Measurements from ENCODE around the gene SEMA6B. TPM values are rescaled to one million over a fixed set of nuclear protein-coding genes. Genes with fewer than 3 reads are reported as not detected.
A peak's percentile ranks its signal among the peaks of the same experiment; 100 is the strongest.

SEMA6B gene
- total and polyA plus RNA-seq, 10 donors = 5.5 to 85.0 (median 46.5) TPM

DNA sequence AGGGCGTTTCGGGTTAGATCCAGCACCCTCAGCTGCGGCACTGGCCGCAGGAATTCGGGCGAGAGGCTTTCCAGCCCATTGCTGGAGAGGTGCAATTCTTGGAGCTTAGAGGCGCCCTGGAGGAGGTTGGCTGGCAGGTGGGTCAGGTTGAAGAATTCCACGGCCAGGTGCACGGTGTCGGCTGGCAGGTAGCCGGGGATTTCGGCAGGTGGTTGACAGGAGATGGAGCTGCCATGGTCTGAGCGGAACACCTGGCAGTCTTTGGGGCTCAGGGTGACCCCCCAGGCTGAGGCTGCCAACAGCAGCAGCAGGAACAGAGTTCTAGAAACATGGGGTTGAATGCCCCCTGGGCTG lies 20.9 kb downstream of the SEMA6B start:
- H3K4me1 ChIP-seq = peaks cover 7 to 93% (median 61%) of the 10 kb centered on the region in 6 donors
- TF ChIP-seq POLR2A (IDR thresholded peaks at IDR 0.05) (no peak), POLR2AphosphoS5 (IDR thresholded peaks at IDR 0.05) (no peak)
- TF ChIP-seq, protein P1, sequence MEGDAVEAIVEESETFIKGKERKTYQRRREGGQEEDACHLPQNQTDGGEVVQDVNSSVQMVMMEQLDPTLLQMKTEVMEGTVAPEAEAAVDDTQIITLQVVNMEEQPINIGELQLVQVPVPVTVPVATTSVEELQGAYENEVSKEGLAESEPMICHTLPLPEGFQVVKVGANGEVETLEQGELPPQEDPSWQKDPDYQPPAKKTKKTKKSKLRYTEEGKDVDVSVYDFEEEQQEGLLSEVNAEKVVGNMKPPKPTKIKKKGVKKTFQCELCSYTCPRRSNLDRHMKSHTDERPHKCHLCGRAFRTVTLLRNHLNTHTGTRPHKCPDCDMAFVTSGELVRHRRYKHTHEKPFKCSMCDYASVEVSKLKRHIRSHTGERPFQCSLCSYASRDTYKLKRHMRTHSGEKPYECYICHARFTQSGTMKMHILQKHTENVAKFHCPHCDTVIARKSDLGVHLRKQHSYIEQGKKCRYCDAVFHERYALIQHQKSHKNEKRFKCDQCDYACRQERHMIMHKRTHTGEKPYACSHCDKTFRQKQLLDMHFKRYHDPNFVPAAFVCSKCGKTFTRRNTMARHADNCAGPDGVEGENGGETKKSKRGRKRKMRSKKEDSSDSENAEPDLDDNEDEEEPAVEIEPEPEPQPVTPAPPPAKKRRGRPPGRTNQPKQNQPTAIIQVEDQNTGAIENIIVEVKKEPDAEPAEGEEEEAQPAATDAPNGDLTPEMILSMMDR (IDR thresholded peaks at IDR 0.05 in 8 of 11, conservative IDR thresholded peaks at IDR 0.05 in 3 of 11) = no peak
- H3K9me3 ChIP-seq = peaks cover 0 to 12% (median 9%) of the 10 kb centered on the region in 8 donors
- peak overlapping the region in 3 of 8 donors; percentile 24 to 59 (median 24) for H3K4me3 ChIP-seq
- 80 to 92% (median 87%) methylated on average over 8 to 13 of the region's 13 CpGs for WGBS, 5 donors
- peaks cover 0 to 71% (median 7%) of the 10 kb centered on the region in 7 donors for H3K27me3 ChIP-seq (replicated peaks in 1 of 7)
- H3K36me3 ChIP-seq = peaks cover 0 to 12% (median 0%) of the 10 kb centered on the region in 6 donors
- intact Hi-C loops (cut with DNase I; ENCODE audit: low total_unique reads) = no loop called here
- H3K27ac ChIP-seq = peak overlapping the region in 6 of 8 donors; percentile 80 to 95 (median 88)
- DNase-seq = peak; percentile 79

DNA sequence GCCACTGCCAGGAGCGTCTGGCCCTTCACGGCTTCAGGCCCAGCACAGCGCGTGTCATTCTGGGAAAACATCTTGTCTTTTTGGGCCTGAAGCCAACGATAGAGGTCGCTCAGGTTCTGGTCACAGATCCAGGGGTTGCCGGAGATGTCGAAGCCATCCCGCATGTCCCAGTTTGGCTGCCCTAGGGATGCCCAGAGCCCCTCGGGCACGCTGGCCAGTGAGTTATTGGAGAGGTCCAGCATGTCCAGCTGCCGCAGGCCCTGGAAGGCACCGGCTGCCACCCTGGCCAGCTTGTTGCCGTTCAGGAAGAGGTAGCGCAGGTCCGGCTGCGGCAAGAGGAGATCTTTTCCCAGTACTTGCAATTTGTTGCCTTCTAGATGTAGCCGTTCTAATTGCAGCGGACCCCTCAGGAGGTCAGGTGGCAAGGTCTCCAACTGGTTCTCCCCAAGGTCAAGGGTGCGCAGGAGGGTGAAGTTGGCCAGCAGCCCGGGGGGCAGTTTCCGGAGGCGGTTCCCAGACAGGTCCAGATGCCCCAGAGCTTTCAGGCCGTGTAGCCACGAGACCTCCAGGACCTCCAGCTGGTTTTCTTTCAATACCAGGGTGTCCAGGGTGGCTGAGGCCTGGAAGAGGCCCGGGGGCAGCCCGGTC lies 21.4 kb downstream of the SEMA6B start:
- Histone ChIP-seq H3K27me3 (replicated peaks in 1 of 7) (peaks cover 0 to 67% (median 7%) of the 10 kb centered on the region in 7 donors), H3K27ac (peak overlapping the region in 6 of 8 donors; percentile 80 to 95 (median 88)), H3K36me3 (peaks cover 0 to 8% (median 0%) of the 10 kb centered on the region in 6 donors), H3K4me1 (peaks cover 7 to 88% (median 59%) of the 10 kb centered on the region in 6 donors), H3K9me3 (peaks cover 0 to 12% (median 9%) of the 10 kb centered on the region in 8 donors), H3K4me3 (peak overlapping the region in 3 of 8 donors; percentile 24 to 59 (median 24))
- no peak for DNase-seq
- intact Hi-C loops (cut with DNase I; ENCODE audit: low total_unique reads) = no loop called here
- WGBS, 5 donors = 67 to 79% (median 76%) methylated on average over 17 to 27 of the region's 27 CpGs
- TF ChIP-seq POLR2AphosphoS5 (IDR thresholded peaks at IDR 0.05) (peak in 1 of 3 donors; percentile 43), POLR2A (IDR thresholded peaks at IDR 0.05) (no peak)

DNA sequence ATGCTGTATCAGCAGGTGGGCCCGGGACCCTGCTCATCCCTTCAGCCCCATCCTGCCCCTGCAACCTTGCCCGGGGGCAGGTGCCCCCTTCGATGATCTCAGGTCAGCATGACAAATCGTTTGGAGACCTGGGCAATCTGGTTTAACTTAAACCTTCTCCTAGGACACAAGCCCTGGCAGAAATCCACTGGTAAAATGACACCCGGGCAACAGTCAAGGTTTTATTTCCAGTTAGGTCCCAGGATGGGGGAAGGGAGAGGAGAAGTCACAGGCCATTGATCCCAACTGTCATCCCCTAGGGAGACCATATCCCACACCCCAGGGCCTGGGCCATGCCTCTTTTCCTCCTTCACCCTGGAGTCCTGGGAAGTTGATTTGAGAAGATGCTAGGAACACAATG lies 22.7 kb downstream of the SEMA6B start:
- intact Hi-C loops (cut with DNase I; ENCODE audit: low total_unique reads) = no loop called here
- Histone ChIP-seq H3K9me3 (peaks cover 0 to 12% (median 9%) of the 10 kb centered on the region in 8 donors), H3K4me1 (peaks cover 7 to 75% (median 52%) of the 10 kb centered on the region in 6 donors), H3K27ac (peak overlapping the region in 1 of 8 donors; percentile 95), H3K4me3 (peak overlapping the region in 1 of 8 donors; percentile 4), H3K36me3 (peaks cover 0 to 8% (median 0%) of the 10 kb centered on the region in 6 donors), H3K27me3 (replicated peaks in 1 of 7) (peaks cover 0 to 62% (median 7%) of the 10 kb centered on the region in 7 donors)
- DNase-seq = no peak
- WGBS, 5 donors = 59 to 85% (median 76%) methylated on average over 4 to 5 of the region's 5 CpGs
- no peak for TF ChIP-seq POLR2A (IDR thresholded peaks at IDR 0.05)
- TF ChIP-seq POLR2AphosphoS5 (IDR thresholded peaks at IDR 0.05) = no peak
- TF ChIP-seq, protein P1 (IDR thresholded peaks at IDR 0.05 in 8 of 11, conservative IDR thresholded peaks at IDR 0.05 in 3 of 11) = no peak

DNA sequence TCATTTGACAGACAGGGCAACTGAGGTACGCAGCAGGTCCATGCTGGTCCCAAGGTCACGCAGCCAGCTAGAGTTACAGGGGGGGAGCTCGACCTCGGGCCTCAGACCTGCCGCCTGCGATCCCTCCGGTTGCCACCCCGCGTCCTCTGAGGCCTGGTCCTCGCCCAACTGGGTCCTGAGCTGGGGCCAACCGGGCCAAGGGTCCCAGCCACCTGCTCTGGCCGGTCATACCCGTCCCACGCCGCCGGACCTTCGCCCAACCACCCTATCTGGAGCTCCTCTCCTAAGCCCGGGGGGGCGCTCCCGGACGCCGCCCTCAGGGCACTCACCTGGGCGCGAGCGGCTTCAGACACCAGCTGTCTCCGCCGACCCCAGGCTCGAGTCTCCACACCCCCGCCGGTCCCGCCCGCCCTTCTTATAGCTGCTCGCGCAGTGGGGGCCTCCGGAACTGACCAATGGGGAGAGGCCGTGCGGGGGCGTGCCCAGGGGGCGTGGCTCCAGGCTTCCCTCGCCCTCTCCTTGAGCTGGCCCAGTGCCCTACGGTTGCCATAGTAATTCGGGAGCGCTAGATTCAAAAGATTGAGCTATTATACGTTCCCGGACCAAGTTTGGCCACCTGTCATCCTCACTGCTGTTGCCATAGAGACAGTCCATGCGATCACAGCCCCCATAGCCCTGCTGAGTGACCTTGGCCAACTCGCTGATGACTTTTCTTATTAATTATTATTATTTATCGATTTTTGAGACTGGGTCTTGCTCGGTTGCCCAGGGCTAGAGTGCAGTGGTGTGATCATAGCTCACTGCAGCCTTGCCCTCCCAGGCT lies 24.4 kb downstream of the SEMA6B start, which contains the start of gene PLIN5:
Gene PLIN5 (minus strand): TSS at position 389 of the 823 bp plus-strand sequence. CDS start 1,150 bp downstream, outside the sequence.
- Histone ChIP-seq H3K4me3 (peak within 1 kb of the TSS in 4 of 8 donors; percentile 7 to 36 (median 15)), H3K27ac (peak within 1 kb of the TSS in 3 of 8 donors; percentile 39 to 95 (median 49)), H3K27me3 (replicated peaks in 1 of 7) (peaks cover 0 to 56% (median 7%) of the 10 kb centered on the region in 7 donors), H3K4me1 (peaks cover 7 to 63% (median 39%) of the 10 kb centered on the region in 6 donors), H3K9me3 (no peaks in the 10 kb centered on the region), H3K36me3 (peaks cover 0 to 8% (median 0%) of the 10 kb centered on the region in 6 donors)
- intact Hi-C loops (cut with DNase I; ENCODE audit: low total_unique reads) = no loop called here
- WGBS, 5 donors = 15 to 36% (median 21%) methylated on average over 24 to 49 of the region's 49 CpGs
- peak; percentile 87 for DNase-seq
- no peak for TF ChIP-seq POLR2A (IDR thresholded peaks at IDR 0.05)
- TF ChIP-seq POLR2AphosphoS5 (IDR thresholded peaks at IDR 0.05) = peak in 2 of 3 donors; percentile 29 to 74

All from spleen (tissue), 11 donors.